Upper lobe of left lung (tissue), 6 donors: ENCODE results near the gene CDC25C. TPM values are rescaled to one million over a fixed set of nuclear protein-coding genes. Genes with fewer than 3 reads are reported as not detected.

Source experiments
- ATAC-seq, 2 donors: fragments of 200-7000 bp; cut with Tn5 transposase; one replicate each; pipeline ENCODE4 v1.9.1; 2022; ENCODE audit warnings: mild to moderate bottlenecking in 2 of 2, moderate library complexity in 2 of 2; ENCODE audit not compliant: low FRiP score in 2 of 2
- DNase-seq, 2 donors: peaks; one replicate each; pipeline ENCODE4 v3.0.0-alpha.2; 2019 to 2020
- H3K27ac ChIP-seq, 4 donors: fragments of 200-600 bp; sonication (generic); one replicate each; pipeline ENCODE4 v1.5.1; 2016 to 2019
- H3K27me3 ChIP-seq, 4 donors: fragments of 200-600 bp; sonication (generic); one replicate each; pipeline ENCODE4 v1.5.1; 2017 to 2019
- H3K36me3 ChIP-seq, 4 donors: fragments of 200-600 bp; sonication (generic); one replicate each; pipeline ENCODE4 v1.5.1; 2016 to 2019
- H3K4me1 ChIP-seq, 4 donors: fragments of 200-600 bp; sonication (generic); one replicate each; pipeline ENCODE4 v1.5.1; 2018 to 2019
- H3K4me3 ChIP-seq, 4 donors: fragments of 200-600 bp; sonication (generic); one replicate each; pipeline ENCODE4 v1.5.1; 2017 to 2019; ENCODE audit warnings: mild to moderate bottlenecking in 2 of 4, moderate library complexity in 1 of 4
- H3K9me3 ChIP-seq, 4 donors: fragments of 200-600 bp; sonication (generic); one replicate each; pipeline ENCODE4 v1.5.1; 2018 to 2019
- EP300 ChIP-seq, 4 donors: sonication (generic); formaldehyde crosslinking; IDR thresholded peaks; one replicate each; pipeline ENCODE4 v1.5.1; 2017; ENCODE audit warnings: antibody characterized with exemption in 4 of 4, control low read depth in 2 of 4
- POLR2A ChIP-seq, 4 donors: fragments of 450-650 bp; IDR thresholded peaks; one replicate each; pipeline ENCODE4 v1.5.1; 2016 to 2017; ENCODE audit warnings: antibody characterized with exemption in 4 of 4, mild to moderate bottlenecking in 2 of 4
- POLR2AphosphoS5 ChIP-seq, 2 donors: sonication (generic); formaldehyde crosslinking; IDR thresholded peaks; one replicate each; pipeline ENCODE4 v1.5.1; 2017; ENCODE audit warnings: antibody characterized with exemption in 2 of 2
- WGBS, 2 donors: methylation state at CpG; one replicate each; pipeline ENCODE4 v1.1.5; 2017 to 2018; 5-methylcytosine and 5-hydroxymethylcytosine counted together
- total RNA-seq, 6 donors: library from RNA; depleted of rRNA in 4 of 6; stranded (reverse); fragments of >200 nt in 4 of 6; gene quantifications; one replicate each; pipeline versions ENCODE4 v1.1.0 to v1.2.1, GENCODE V29; 2016 to 2021
- TF ChIP-seq, protein P1 (sequence below), 6 experiments: fragments of 450-650 bp in 4 of 6; fragments of 200-600 bp in 2 of 6; sonication (generic) in 2 of 6; IDR thresholded peaks; one replicate each; pipeline ENCODE4 v1.5.1; 2016 to 2019; ENCODE audit warnings: antibody characterized with exemption in 6 of 6
- donor health status: DM: no; HTN: no; CAD: no; lungs with moderate emphysema.
- donor health status: DM: no; HTN: yes; CAD: no; lungs with severe emphysema.

The CDC25C gene
- under 1 TPM in 4 of 6 donors, not detected in 2; 0.37 to 0.67 (median 0.54) TPM for total RNA-seq

DNA sequence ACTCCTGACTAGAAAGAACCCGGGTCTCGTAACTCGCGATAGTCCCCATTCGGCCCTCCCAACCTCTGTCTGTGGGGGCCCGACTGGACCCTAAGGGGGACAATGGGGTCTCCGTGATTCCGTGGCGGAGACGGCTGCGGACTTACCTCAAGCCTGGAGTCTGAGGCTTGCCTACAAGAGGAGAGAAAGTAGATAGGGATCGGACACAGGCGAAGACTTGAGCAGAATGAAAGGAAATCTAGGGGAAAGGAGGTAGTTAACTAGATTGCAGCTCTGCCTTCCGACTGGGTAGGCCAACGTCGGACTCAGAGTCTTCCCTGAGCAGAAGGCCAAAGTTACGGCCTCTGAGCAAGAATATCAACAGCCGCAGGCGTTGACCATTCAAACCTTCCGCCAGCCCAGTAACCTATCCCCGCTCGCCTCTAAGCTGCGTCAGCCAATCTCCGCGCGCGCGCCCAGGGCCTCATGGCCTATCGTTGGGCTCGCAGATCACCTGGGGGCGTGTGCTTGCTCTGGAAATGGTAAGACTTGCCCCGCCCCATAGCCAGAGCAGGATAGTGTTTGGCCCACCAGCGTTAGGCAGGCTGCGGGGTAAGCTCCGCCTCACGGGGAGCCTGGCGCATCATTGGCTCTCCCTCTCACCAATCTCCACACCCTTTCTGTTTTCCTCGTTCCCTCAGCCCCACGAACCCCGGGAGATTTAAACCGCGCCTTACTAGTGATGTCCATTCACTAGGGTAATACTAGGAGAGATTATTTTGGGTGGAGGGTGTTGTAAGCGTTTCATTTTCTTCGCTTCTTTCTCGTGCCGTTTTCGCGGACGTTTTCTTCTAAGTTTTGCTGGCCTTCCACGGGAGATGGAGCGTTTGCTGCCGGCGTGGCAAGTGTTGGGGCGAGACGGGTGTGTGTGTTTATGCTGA is at the start of gene CDC25C:
Gene CDC25C, minus strand, starts transcription at position 356 of the 920 bp plus-strand sequence. CDS start 624 bp downstream, outside the sequence.
- H3K4me1 ChIP-seq: peaks cover 5 to 23% (median 13%) of the 10 kb centered on the region in 4 donors
- TF ChIP-seq POLR2A (IDR thresholded peaks at IDR 0.05) (peak in 1 of 4 donors; percentile 10), EP300 (IDR thresholded peaks at IDR 0.05) (no peak), POLR2AphosphoS5 (IDR thresholded peaks at IDR 0.05) (peak in 1 of 2 donors; percentile 46)
- TF ChIP-seq, protein P1, sequence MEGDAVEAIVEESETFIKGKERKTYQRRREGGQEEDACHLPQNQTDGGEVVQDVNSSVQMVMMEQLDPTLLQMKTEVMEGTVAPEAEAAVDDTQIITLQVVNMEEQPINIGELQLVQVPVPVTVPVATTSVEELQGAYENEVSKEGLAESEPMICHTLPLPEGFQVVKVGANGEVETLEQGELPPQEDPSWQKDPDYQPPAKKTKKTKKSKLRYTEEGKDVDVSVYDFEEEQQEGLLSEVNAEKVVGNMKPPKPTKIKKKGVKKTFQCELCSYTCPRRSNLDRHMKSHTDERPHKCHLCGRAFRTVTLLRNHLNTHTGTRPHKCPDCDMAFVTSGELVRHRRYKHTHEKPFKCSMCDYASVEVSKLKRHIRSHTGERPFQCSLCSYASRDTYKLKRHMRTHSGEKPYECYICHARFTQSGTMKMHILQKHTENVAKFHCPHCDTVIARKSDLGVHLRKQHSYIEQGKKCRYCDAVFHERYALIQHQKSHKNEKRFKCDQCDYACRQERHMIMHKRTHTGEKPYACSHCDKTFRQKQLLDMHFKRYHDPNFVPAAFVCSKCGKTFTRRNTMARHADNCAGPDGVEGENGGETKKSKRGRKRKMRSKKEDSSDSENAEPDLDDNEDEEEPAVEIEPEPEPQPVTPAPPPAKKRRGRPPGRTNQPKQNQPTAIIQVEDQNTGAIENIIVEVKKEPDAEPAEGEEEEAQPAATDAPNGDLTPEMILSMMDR (IDR thresholded peaks at IDR 0.05): no peak
- H3K36me3 ChIP-seq: no peaks in the 10 kb centered on the region
- H3K27ac ChIP-seq: peak within 1 kb of the TSS in 1 of 4 donors; percentile 52
- no peaks in the 10 kb centered on the region for H3K27me3 ChIP-seq
- no peaks in the 10 kb centered on the region for H3K9me3 ChIP-seq
- H3K4me3 ChIP-seq: peak within 1 kb of the TSS; percentile 14 to 60 (median 50)
- DNase-seq: peak; percentile 98 to 99
- 1% methylated on average over 41 to 54 of the region's 55 CpGs for WGBS, 2 donors
- peak; percentile 100 for ATAC-seq

DNA sequence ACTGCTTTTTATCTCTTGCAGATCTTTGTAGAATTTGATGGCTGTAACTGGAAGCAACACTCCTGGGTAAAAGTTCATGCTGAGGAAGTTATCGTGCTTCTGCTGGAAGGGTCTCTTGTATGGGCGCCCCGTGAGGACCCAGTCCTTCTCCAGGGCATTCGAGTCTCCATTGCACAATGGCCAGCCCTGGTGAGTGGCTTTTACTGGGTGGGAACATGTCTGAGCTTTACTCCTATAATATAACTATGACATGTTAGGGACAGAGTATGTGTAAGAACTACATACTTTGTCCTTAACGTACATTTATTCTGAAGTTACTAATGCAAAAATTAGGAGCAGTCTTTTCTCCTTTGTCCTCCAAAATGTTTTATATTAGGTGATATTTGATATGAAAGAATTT is 41.0 kb upstream of the CDC25C start:
- no peak for TF ChIP-seq POLR2A (IDR thresholded peaks at IDR 0.05)
- no peak for TF ChIP-seq POLR2AphosphoS5 (IDR thresholded peaks at IDR 0.05)
- TF ChIP-seq, protein P1 (IDR thresholded peaks at IDR 0.05): no peak
- TF ChIP-seq EP300 (IDR thresholded peaks at IDR 0.05): no peak
- Histone ChIP-seq H3K36me3 (peaks cover 14 to 50% (median 31%) of the 10 kb centered on the region in 4 donors), H3K4me1 (peaks cover 21 to 43% (median 36%) of the 10 kb centered on the region in 4 donors), H3K9me3 (no peaks in the 10 kb centered on the region), H3K27me3 (no peaks in the 10 kb centered on the region), H3K4me3 (no peak overlapping the region), H3K27ac (no peak overlapping the region)
- ATAC-seq (no peak), DNase-seq (no peak)
- WGBS, 2 donors: 65 to 69% methylated on average over 5 of the region's 5 CpGs

DNA sequence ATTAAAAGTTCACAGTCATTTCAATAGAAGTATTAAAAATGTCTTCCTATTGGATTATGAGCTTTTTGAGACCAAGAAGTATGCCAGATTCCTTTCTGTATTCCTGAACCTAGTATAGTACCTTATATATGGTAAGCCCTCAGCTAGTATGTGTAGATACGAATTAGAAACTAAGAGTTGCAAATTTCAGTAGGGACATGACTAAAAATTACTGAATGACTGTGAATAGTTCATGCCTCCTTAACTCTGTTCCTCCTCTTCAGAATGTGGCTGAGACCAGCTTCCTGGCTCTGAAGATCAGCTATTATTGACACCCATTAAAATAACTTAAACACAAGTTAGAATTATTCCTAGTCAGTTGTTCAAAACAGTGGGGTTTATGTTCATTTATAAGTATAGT is 40.6 kb upstream of the CDC25C start:
- no peak for DNase-seq
- H3K4me3 ChIP-seq: no peak overlapping the region

DNA sequence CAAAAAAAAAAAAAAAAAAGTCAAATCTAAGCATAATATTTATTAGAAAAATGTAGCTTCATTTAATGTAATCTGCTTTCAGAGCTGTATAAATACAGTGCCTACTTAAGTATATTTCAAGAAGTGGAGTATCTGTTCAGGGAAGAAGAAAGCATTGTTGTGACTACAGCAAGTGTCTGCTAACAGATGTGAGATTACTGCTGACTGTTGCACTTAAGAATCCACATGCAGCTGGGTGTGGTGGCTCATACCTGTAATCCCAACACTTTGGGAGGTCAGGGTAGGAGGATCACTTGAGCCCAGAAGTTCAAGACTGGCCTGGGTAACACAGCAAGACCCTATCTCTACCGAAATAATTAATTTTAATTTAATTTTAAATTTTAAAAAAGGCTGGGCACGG is 39.9 kb upstream of the CDC25C start:
- Histone ChIP-seq H3K27me3 (no peaks in the 10 kb centered on the region), H3K27ac (peak overlapping the region in 1 of 4 donors; percentile 16), H3K9me3 (no peaks in the 10 kb centered on the region), H3K4me3 (no peak overlapping the region), H3K36me3 (peaks cover 11 to 38% (median 27%) of the 10 kb centered on the region in 4 donors), H3K4me1 (peaks cover 33 to 55% (median 45%) of the 10 kb centered on the region in 4 donors)
- DNase-seq: no peak
- TF ChIP-seq EP300 (IDR thresholded peaks at IDR 0.05): no peak
- no peak for TF ChIP-seq POLR2AphosphoS5 (IDR thresholded peaks at IDR 0.05)
- TF ChIP-seq, protein P1 (IDR thresholded peaks at IDR 0.05): no peak
- no peak for TF ChIP-seq POLR2A (IDR thresholded peaks at IDR 0.05)
- 87 to 97% methylated on average over 2 of the region's 2 CpGs for WGBS, 2 donors
- ATAC-seq: no peak

More for the DNA sequence above, 40.6 kb upstream of the CDC25C start:
- peaks cover 25 to 47% (median 38%) of the 10 kb centered on the region in 4 donors for H3K4me1 ChIP-seq
- TF ChIP-seq POLR2A (IDR thresholded peaks at IDR 0.05) (no peak), POLR2AphosphoS5 (IDR thresholded peaks at IDR 0.05) (no peak), EP300 (IDR thresholded peaks at IDR 0.05) (no peak)
- TF ChIP-seq, protein P1 (IDR thresholded peaks at IDR 0.05): no peak
- H3K9me3 ChIP-seq: no peaks in the 10 kb centered on the region
- H3K36me3 ChIP-seq: peaks cover 11 to 46% (median 29%) of the 10 kb centered on the region in 4 donors
- ATAC-seq: no peak
- H3K27ac ChIP-seq: no peak overlapping the region
- H3K27me3 ChIP-seq: no peaks in the 10 kb centered on the region
- 58 to 61% methylated on average over 1 of the region's 1 CpG for WGBS, 2 donors
